ENCODE data around the gene B3GAT3. TPM values are rescaled to one million over a fixed set of nuclear protein-coding genes. Genes with fewer than 3 reads are reported as not detected.
"Not testable (repeated sequence)": the region's sequence is repeated elsewhere in the genome, so short reads cannot be mapped to it uniquely, and the experiment has no call there.

Gene B3GAT3
- total RNA-seq, 1 experiment from 2014 or later: 51.2 TPM

- Histone ChIP-seq H3K4me2 (ENCODE audit: low read length) (peak overlapping the region; percentile 87), H3K4me1 (ENCODE audit: control insufficient read depth in 1 of 2, insufficient read depth in 2 of 2, low read length in 2 of 2) (peaks cover 12 to 20% of the 10 kb centered on the region in 2 experiments), H3K79me2 (ENCODE audit: insufficient read depth, low read length) (peaks cover 15% of the 10 kb centered on the region), H3K36me3 (ENCODE audit: control insufficient read depth in 1 of 2, insufficient read depth in 2 of 2, low read length in 2 of 2) (peaks cover 8 to 11% of the 10 kb centered on the region in 2 experiments; a peak in 3 of 4 replicates), H3K27me3 (ENCODE audit: insufficient read depth, low read length) (no peaks in the 10 kb centered on the region), H3K27ac (ENCODE audit: low read depth, low read length) (peak overlapping the region; percentile 75), H2AFZ (ENCODE audit: low read depth, low read length, poor library complexity, severe bottlenecking) (no peak overlapping the region), H3K9me3 (ENCODE audit: control insufficient read depth in 1 of 2, insufficient read depth in 1 of 2, low read depth in 1 of 2, low read length in 2 of 2) (no peaks in the 10 kb centered on the region), H3K4me3 (replicated peaks in 1 of 2; ENCODE audit: low read depth in 1 of 2, low read length in 2 of 2) (peak overlapping the region; percentile 96 to 98), H3K9me2 (ENCODE audit: insufficient read depth) (no peaks in the 10 kb centered on the region), H4K20me1 (ENCODE audit: insufficient read depth) (no peaks in the 10 kb centered on the region), H3K9ac (ENCODE audit: low read length) (peak overlapping the region; percentile 94)
- intact Hi-C loops (cut with micrococcal nuclease): no loop called here
- TF ChIP-seq ZBTB33 (IDR thresholded peaks at IDR 0.05; ENCODE audit: extremely low read depth, insufficient replicate concordance, low read length) (no peak), SRF (IDR thresholded peaks at IDR 0.05; ENCODE audit: low read depth) (no peak), EZH2 (IDR thresholded peaks at IDR 0.05) (no peak), EZH2phosphoT487 (IDR thresholded peaks at IDR 0.05; ENCODE audit: borderline replicate concordance) (no peak)
- TF ChIP-seq, protein P1, sequence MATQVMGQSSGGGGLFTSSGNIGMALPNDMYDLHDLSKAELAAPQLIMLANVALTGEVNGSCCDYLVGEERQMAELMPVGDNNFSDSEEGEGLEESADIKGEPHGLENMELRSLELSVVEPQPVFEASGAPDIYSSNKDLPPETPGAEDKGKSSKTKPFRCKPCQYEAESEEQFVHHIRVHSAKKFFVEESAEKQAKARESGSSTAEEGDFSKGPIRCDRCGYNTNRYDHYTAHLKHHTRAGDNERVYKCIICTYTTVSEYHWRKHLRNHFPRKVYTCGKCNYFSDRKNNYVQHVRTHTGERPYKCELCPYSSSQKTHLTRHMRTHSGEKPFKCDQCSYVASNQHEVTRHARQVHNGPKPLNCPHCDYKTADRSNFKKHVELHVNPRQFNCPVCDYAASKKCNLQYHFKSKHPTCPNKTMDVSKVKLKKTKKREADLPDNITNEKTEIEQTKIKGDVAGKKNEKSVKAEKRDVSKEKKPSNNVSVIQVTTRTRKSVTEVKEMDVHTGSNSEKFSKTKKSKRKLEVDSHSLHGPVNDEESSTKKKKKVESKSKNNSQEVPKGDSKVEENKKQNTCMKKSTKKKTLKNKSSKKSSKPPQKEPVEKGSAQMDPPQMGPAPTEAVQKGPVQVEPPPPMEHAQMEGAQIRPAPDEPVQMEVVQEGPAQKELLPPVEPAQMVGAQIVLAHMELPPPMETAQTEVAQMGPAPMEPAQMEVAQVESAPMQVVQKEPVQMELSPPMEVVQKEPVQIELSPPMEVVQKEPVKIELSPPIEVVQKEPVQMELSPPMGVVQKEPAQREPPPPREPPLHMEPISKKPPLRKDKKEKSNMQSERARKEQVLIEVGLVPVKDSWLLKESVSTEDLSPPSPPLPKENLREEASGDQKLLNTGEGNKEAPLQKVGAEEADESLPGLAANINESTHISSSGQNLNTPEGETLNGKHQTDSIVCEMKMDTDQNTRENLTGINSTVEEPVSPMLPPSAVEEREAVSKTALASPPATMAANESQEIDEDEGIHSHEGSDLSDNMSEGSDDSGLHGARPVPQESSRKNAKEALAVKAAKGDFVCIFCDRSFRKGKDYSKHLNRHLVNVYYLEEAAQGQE (IDR thresholded peaks at IDR 0.05; ENCODE audit: low read depth): no peak
- CTCF ChIA-PET: interaction anchor here (0.7 to 3.0 kb wide), 6 partner anchors 9 to 226 kb away, joined by 3 to 16 read pairs (median 6); partner anchors contain the start of genes EML3, MTA2, ROM1 and TUT1
- TSS peak; percentile 60 for BruUV-seq (replicated peaks)
- no peak for DNase-seq (ENCODE audit: low read depth, low spot score)
- RAD21 ChIA-PET (ENCODE audit: low non-redundant PET in 1 of 2, low total read pairs in 2 of 2, uncharacterized antibody in 2 of 2, unreplicated experiment in 2 of 2): interaction anchor here in 1 of 2 experiments (1.1 kb wide), 1 partner anchor 19 kb away, joined by 3 read pairs; the partner anchor contains the start of gene MTA2
- POLR2A ChIA-PET: interaction anchor here (0.8 to 3.0 kb wide), 7 partner anchors 8 to 44 kb away, joined by 3 to 19 read pairs (median 5); partner anchors contain the start of genes C11orf98, CSKMT, EML3 and GANAB
- no peak for ATAC-seq
These were observed 689 bp downstream of the B3GAT3 start for GRCh38 chr11:62621027-62621566.

- H3K4me2 ChIP-seq (ENCODE audit: low read length); H3K27me3 ChIP-seq (ENCODE audit: insufficient read depth, low read length); CTCF ChIA-PET; H3K9me2 ChIP-seq (ENCODE audit: insufficient read depth); H3K9me3 ChIP-seq (ENCODE audit: control insufficient read depth in 1 of 2, insufficient read depth in 1 of 2, low read depth in 1 of 2, low read length in 2 of 2); POLR2A ChIA-PET; ATAC-seq; RAD21 ChIA-PET (ENCODE audit: low non-redundant PET in 1 of 2, low total read pairs in 2 of 2, uncharacterized antibody in 2 of 2, unreplicated experiment in 2 of 2); H3K36me3 ChIP-seq (ENCODE audit: control insufficient read depth in 1 of 2, insufficient read depth in 2 of 2, low read length in 2 of 2); DNase-seq (ENCODE audit: low read depth, low spot score); BruUV-seq (replicated peaks); H3K9ac ChIP-seq (ENCODE audit: low read length); H2AFZ ChIP-seq (ENCODE audit: low read depth, low read length, poor library complexity, severe bottlenecking); intact Hi-C loops (cut with micrococcal nuclease); H3K4me3 ChIP-seq (replicated peaks in 1 of 2; ENCODE audit: low read depth in 1 of 2, low read length in 2 of 2); H4K20me1 ChIP-seq (ENCODE audit: insufficient read depth): not testable (repeated sequence)
- peaks cover 27 to 42% of the 10 kb centered on the region in 2 experiments for H3K4me1 ChIP-seq (ENCODE audit: control insufficient read depth in 1 of 2, insufficient read depth in 2 of 2, low read length in 2 of 2)
- peaks cover 16% of the 10 kb centered on the region for H3K79me2 ChIP-seq (ENCODE audit: insufficient read depth, low read length)
- peak overlapping the region; percentile 17; the same call in 1 of the 2 replicates for H3K27ac ChIP-seq (ENCODE audit: low read depth, low read length)
These were observed 4.8 kb downstream of the B3GAT3 start for GRCh38 chr11:62616957-62617356.
